ENCODE results near the gene TLK2.
A peak's percentile ranks its signal among the peaks of the same experiment; 100 is the strongest.

Gene TLK2

GRCh38 chr17:62650587-62650986 is 172.0 kb downstream of the TLK2 start:
- no peak overlapping the region for H3K4me3 ChIP-seq (replicated peaks; ENCODE audit: low read depth, low read length)
- no peak for TF ChIP-seq CTCF (IDR thresholded peaks at IDR 0.05; ENCODE audit: low read depth, low read length, missing control alignments)
- DNase-seq (ENCODE audit: extremely low read depth, low read depth): no peak

GRCh38 chr17:62652251-62653001 is 173.8 kb downstream of the TLK2 start:
- no peak for TF ChIP-seq CTCF (IDR thresholded peaks at IDR 0.05; ENCODE audit: low read depth, low read length, missing control alignments)
- peak overlapping the region; percentile 37 for H3K4me3 ChIP-seq (replicated peaks; ENCODE audit: low read depth, low read length)
- no peak for DNase-seq (ENCODE audit: extremely low read depth, low read depth)

GRCh38 chr17:62653002-62653825 is 174.6 kb downstream of the TLK2 start:
- DNase-seq (ENCODE audit: extremely low read depth, low read depth): no peak
- TF ChIP-seq CTCF (IDR thresholded peaks at IDR 0.05; ENCODE audit: low read depth, low read length, missing control alignments): no peak
- peak overlapping the region; percentile 37 for H3K4me3 ChIP-seq (replicated peaks; ENCODE audit: low read depth, low read length)

GRCh38 chr17:62653826-62654761 is 175.5 kb downstream of the TLK2 start:
- no peak for DNase-seq (ENCODE audit: extremely low read depth, low read depth)
- TF ChIP-seq CTCF (IDR thresholded peaks at IDR 0.05; ENCODE audit: low read depth, low read length, missing control alignments): no peak
- H3K4me3 ChIP-seq (replicated peaks; ENCODE audit: low read depth, low read length): no peak overlapping the region

GRCh38 chr17:62655656-62656055 is 177.0 kb downstream of the TLK2 start:
- H3K4me3 ChIP-seq (replicated peaks; ENCODE audit: low read depth, low read length): no peak overlapping the region
- DNase-seq (ENCODE audit: extremely low read depth, low read depth): no peak
- TF ChIP-seq CTCF (IDR thresholded peaks at IDR 0.05; ENCODE audit: low read depth, low read length, missing control alignments): no peak

- no peak for DNase-seq (ENCODE audit: extremely low read depth, low read depth)
- TF ChIP-seq CTCF (IDR thresholded peaks at IDR 0.05; ENCODE audit: low read depth, low read length, missing control alignments): no peak
- no peak overlapping the region for H3K4me3 ChIP-seq (replicated peaks; ENCODE audit: low read depth, low read length)
Observed at GRCh38 chr17:62656446-62656845, 177.8 kb downstream of the TLK2 start.
